H9 (cell line): ENCODE data around the gene SENP7. TPM values are rescaled to one million over a fixed set of nuclear protein-coding genes. Genes with fewer than 3 reads are reported as not detected.
"Not testable (repeated sequence)": the region's sequence is repeated elsewhere in the genome, so short reads cannot be mapped to it uniquely, and the experiment has no call there.

Source experiments
- DNase-seq: peaks from one replicate; pipeline ENCODE4 v3.0.0-alpha.2; 2017
- H2AFZ ChIP-seq: one replicate; pipeline ENCODE4 v1.6.1; 2013; ENCODE audit warnings: mild to moderate bottlenecking, low read length, control low read depth, moderate library complexity
- H2AK5ac ChIP-seq: 2 replicates; pipeline ENCODE4 v1.6.1; 2013; ENCODE audit warnings: low read length, control low read depth, mixed read lengths; ENCODE audit not compliant: insufficient read length
- H2BK120ac ChIP-seq: one replicate; pipeline ENCODE4 v1.6.1; 2013; ENCODE audit warnings: low read depth, mild to moderate bottlenecking, low read length, control low read depth, inconsistent platforms; ENCODE audit not compliant: poor library complexity, severe bottlenecking
- H2BK12ac ChIP-seq: 2 replicates; pipeline ENCODE4 v1.6.1; 2013; ENCODE audit warnings: low read length, control low read depth, mixed read lengths, low read depth; ENCODE audit not compliant: insufficient read length
- H2BK15ac ChIP-seq: 2 replicates; pipeline ENCODE4 v1.6.1; 2013; ENCODE audit warnings: low read depth, low read length, control low read depth
- H2BK20ac ChIP-seq: one replicate; pipeline ENCODE4 v1.6.1; 2013; ENCODE audit warnings: low read depth, mild to moderate bottlenecking, low read length, control low read depth, inconsistent platforms; ENCODE audit not compliant: poor library complexity, severe bottlenecking
- H2BK5ac ChIP-seq: 2 replicates; pipeline ENCODE4 v1.6.1; 2013; ENCODE audit warnings: low read length, control low read depth, mixed read lengths; ENCODE audit not compliant: insufficient read length
- H3K14ac ChIP-seq: 2 replicates; pipeline ENCODE4 v1.6.1; 2013; ENCODE audit warnings: low read length, control low read depth; ENCODE audit not compliant: insufficient read depth
- H3K18ac ChIP-seq: 2 replicates; pipeline ENCODE4 v1.6.1; 2013; ENCODE audit warnings: low read depth, mild to moderate bottlenecking, mixed read lengths, low read length, control low read depth; ENCODE audit not compliant: insufficient read length
- H3K23ac ChIP-seq: 2 replicates; pipeline ENCODE4 v1.6.1; 2013; ENCODE audit warnings: low read length, control low read depth, mixed read lengths, low read depth; ENCODE audit not compliant: insufficient read length
- H3K23me2 ChIP-seq: 2 replicates; pipeline ENCODE4 v1.6.1; 2013; ENCODE audit warnings: low read depth, mild to moderate bottlenecking, mixed read lengths, low read length, control low read depth; ENCODE audit not compliant: insufficient read length, poor library complexity, severe bottlenecking
- H3K27ac ChIP-seq: 2 replicates; pipeline ENCODE4 v1.5.1; 2013; ENCODE audit warnings: low read length, control low read depth, mixed read lengths, low read depth; ENCODE audit not compliant: insufficient read length
- H3K27me3 ChIP-seq: 2 replicates; pipeline ENCODE4 v1.6.1; 2013; ENCODE audit warnings: low read length, control low read depth, inconsistent platforms; ENCODE audit not compliant: insufficient read depth
- H3K4ac ChIP-seq: 2 replicates; pipeline ENCODE4 v1.6.1; 2013; ENCODE audit warnings: low read depth, mild to moderate bottlenecking, control low read depth, inconsistent platforms, low read length, moderate library complexity
- H3K4me1 ChIP-seq: 2 replicates; pipeline ENCODE4 v1.6.1; 2013; ENCODE audit warnings: low read length, control low read depth, inconsistent platforms; ENCODE audit not compliant: insufficient read depth
- H3K4me2 ChIP-seq: 2 replicates; pipeline ENCODE4 v1.6.1; 2013; ENCODE audit warnings: low read length, control low read depth, mixed read lengths; ENCODE audit not compliant: insufficient read length, insufficient read depth
- H3K56ac ChIP-seq: 2 replicates; pipeline ENCODE4 v1.6.1; 2013; ENCODE audit warnings: low read depth, mild to moderate bottlenecking, mixed read lengths, low read length, control low read depth; ENCODE audit not compliant: insufficient read length
- H3K79me1 ChIP-seq: 2 replicates; pipeline ENCODE4 v1.6.1; 2013; ENCODE audit warnings: low read depth, mild to moderate bottlenecking, moderate library complexity, low read length, control low read depth, inconsistent platforms; ENCODE audit not compliant: insufficient read depth, poor library complexity, severe bottlenecking
- H3K79me2 ChIP-seq: 2 replicates; pipeline ENCODE4 v1.6.1; 2013; ENCODE audit warnings: low read length, control low read depth, inconsistent platforms; ENCODE audit not compliant: insufficient read depth
- H3K9ac ChIP-seq: 2 replicates; pipeline ENCODE4 v1.6.1; 2013; ENCODE audit warnings: low read length, control low read depth, mixed read lengths; ENCODE audit not compliant: insufficient read length; ENCODE audit errors: extremely low read depth
- H3K9me3 ChIP-seq: one replicate; pipeline ENCODE4 v1.6.1; 2013; ENCODE audit warnings: low read depth, low read length, inconsistent platforms; ENCODE audit not compliant: control insufficient read depth
- H3T11ph ChIP-seq: one replicate; pipeline ENCODE4 v1.6.1; 2013; ENCODE audit warnings: mild to moderate bottlenecking, low read length, control low read depth, inconsistent platforms
- H4K20me1 ChIP-seq: one replicate; pipeline ENCODE4 v1.6.1; 2013; ENCODE audit not compliant: control insufficient read depth, insufficient read length, insufficient read depth
- H4K5ac ChIP-seq: 2 replicates; pipeline ENCODE4 v1.6.1; 2013; ENCODE audit warnings: low read depth, mild to moderate bottlenecking, mixed read lengths, low read length, control low read depth; ENCODE audit not compliant: insufficient read length
- H4K8ac ChIP-seq: replicated peaks from 2 replicates; pipeline ENCODE4 v1.6.1; 2013; ENCODE audit warnings: low read length, control low read depth, mixed read lengths, low read depth; ENCODE audit not compliant: insufficient read length
- H4K91ac ChIP-seq: 2 replicates; pipeline ENCODE4 v1.6.1; 2013; ENCODE audit warnings: low read depth, mild to moderate bottlenecking, moderate library complexity, mixed read lengths, low read length, control low read depth; ENCODE audit not compliant: insufficient read length
- H3K27ac Mint-ChIP-seq, 3 experiments: 2 replicates in 2 of 3; 3 replicates in 1 of 3; pipeline ENCODE4 v1.8.0; 2020 to 2021; ENCODE audit warnings: mixed read lengths in 3 of 3, mild to moderate bottlenecking in 1 of 3, moderate library complexity in 1 of 3
- H3K27me3 Mint-ChIP-seq: 2 replicates; pipeline ENCODE4 v1.8.0; 2021; ENCODE audit warnings: low read depth, mild to moderate bottlenecking, moderate library complexity, mixed read lengths
- H3K36me3 Mint-ChIP-seq, 3 experiments: 2 replicates in 2 of 3; 3 replicates in 1 of 3; pipeline ENCODE4 v1.8.0; 2020 to 2021; ENCODE audit warnings: low read depth in 3 of 3, mixed read lengths in 3 of 3; ENCODE audit not compliant: insufficient read depth in 1 of 3
- H3K4me1 Mint-ChIP-seq, 2 experiments: 2 replicates each; pipeline ENCODE4 v1.8.0; 2020; ENCODE audit warnings: mixed read lengths in 2 of 2
- H3K4me3 Mint-ChIP-seq, 2 experiments: 2 replicates in 1 of 2; 3 replicates in 1 of 2; pipeline ENCODE4 v1.8.0; 2020 to 2021; ENCODE audit warnings: mild to moderate bottlenecking in 2 of 2, mixed read lengths in 2 of 2, moderate library complexity in 1 of 2
- H3K9me3 Mint-ChIP-seq, 2 experiments: 2 replicates in 1 of 2; 3 replicates in 1 of 2; pipeline ENCODE4 v1.8.0; 2020; ENCODE audit warnings: mild to moderate bottlenecking in 2 of 2, mixed read lengths in 2 of 2, moderate library complexity in 1 of 2
- WGBS: extraction: QIAGEN DNeasy Blood & Tissue Kit; methylation state at CpG from one replicate; pipeline ENCODE4 v1.1.7; 2013; ENCODE audit warnings: missing lambda C conversion rate, low lambda C conversion rate, mixed read lengths; ENCODE audit not compliant: insufficient read length; ENCODE audit errors: extremely low coverage; 5-methylcytosine and 5-hydroxymethylcytosine counted together
- total RNA-seq: library from RNA; stranded (reverse); gene quantifications from 2 replicates; pipeline ENCODE4 v1.2.1, GENCODE V29; 2021

Gene SENP7
- total RNA-seq, 1 experiment from 2014 or later = 8.4 TPM

DNA sequence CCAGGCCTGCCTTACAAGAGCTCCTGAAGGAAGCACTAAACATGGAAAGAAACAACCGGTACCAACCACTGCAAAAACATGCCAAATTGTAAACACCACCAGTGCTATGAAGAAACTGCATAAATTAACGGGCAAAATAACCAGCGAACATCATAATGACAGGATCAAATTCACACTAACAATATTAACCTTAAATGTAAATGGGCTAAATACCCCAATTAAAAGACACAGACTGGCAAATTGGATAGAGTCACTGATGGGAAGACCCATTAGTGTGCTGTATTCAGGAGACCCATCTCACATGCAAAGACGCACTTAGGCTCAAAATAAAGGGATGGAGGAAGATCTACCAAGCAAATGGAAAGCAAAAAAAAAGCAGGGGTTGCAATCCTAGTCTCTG lies 44.3 kb downstream of the SENP7 start:
- not testable (repeated sequence) for H4K20me1 ChIP-seq, H3K18ac ChIP-seq, H3K14ac ChIP-seq, H2BK15ac ChIP-seq, H3K4me3 Mint-ChIP-seq, DNase-seq, H2BK12ac ChIP-seq, H3K23me2 ChIP-seq, H4K5ac ChIP-seq, H3K9me3 ChIP-seq, H3K23ac ChIP-seq, H2BK5ac ChIP-seq, H3K79me1 ChIP-seq, H4K8ac ChIP-seq, H4K91ac ChIP-seq, H3K27me3 ChIP-seq, H3K4me2 ChIP-seq, H3K27ac Mint-ChIP-seq, H3K79me2 ChIP-seq, H2BK120ac ChIP-seq, H3K4ac ChIP-seq, H2BK20ac ChIP-seq, H3K9ac ChIP-seq, H2AK5ac ChIP-seq, H3T11ph ChIP-seq, H3K4me1 ChIP-seq, H3K27me3 Mint-ChIP-seq, H3K27ac ChIP-seq, H2AFZ ChIP-seq, H3K56ac ChIP-seq
- no CpG with 5 or more reads among the region's 4 CpGs for WGBS
- peaks cover 7 to 20% (median 12%) of the 10 kb centered on the region in 3 experiments for H3K36me3 Mint-ChIP-seq
- peaks cover 15 to 17% of the 10 kb centered on the region in 2 experiments for H3K4me1 Mint-ChIP-seq
- peaks cover 17% of the 10 kb centered on the region in 2 experiments for H3K9me3 Mint-ChIP-seq

DNA sequence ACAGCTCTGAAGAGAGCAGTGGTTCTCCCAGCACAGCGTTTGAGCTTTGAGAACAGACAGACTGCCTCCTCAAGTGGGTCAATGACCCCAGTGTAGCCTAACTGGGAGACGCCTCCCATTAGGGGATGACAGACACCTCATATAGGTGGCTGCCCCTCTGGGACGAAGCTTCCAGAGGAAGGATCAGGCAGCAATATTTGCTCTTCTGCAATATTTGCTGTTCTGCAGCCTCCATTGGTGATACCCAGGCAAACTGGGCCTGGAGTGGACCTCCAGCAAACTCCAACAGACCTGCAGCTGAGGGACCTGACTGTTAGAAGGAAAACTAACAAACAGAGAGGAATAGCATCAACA lies 45.7 kb downstream of the SENP7 start:
- H4K5ac ChIP-seq, H4K8ac ChIP-seq, H3T11ph ChIP-seq, H2BK15ac ChIP-seq, H3K23me2 ChIP-seq, H2BK120ac ChIP-seq, H3K27me3 Mint-ChIP-seq, H3K4me1 ChIP-seq, H3K4ac ChIP-seq, H2AFZ ChIP-seq, H2AK5ac ChIP-seq, H3K27me3 ChIP-seq, H2BK5ac ChIP-seq, H2BK12ac ChIP-seq, H4K91ac ChIP-seq, H3K56ac ChIP-seq, DNase-seq, H3K18ac ChIP-seq, H3K9ac ChIP-seq, H4K20me1 ChIP-seq, H3K9me3 ChIP-seq, H3K27ac ChIP-seq, H3K23ac ChIP-seq, H2BK20ac ChIP-seq, H3K79me1 ChIP-seq, H3K79me2 ChIP-seq: not testable (repeated sequence)
- Mint-ChIP-seq H3K4me1 (peaks cover 15 to 17% of the 10 kb centered on the region in 2 experiments), H3K9me3 (peaks cover 17% of the 10 kb centered on the region in 2 experiments), H3K36me3 (peaks cover 7 to 20% (median 12%) of the 10 kb centered on the region in 3 experiments), H3K4me3 (peak overlapping the region; percentile 72 to 73; a peak in 4 of 5 replicates), H3K27ac (peak overlapping the region; percentile 78 to 96 (median 95); a peak in 6 of 7 replicates)
- WGBS = no CpG with 5 or more reads among the region's 3 CpGs
- peak overlapping the region; percentile 56 for H3K4me2 ChIP-seq
- H3K14ac ChIP-seq = peak overlapping the region; percentile 48; the same call in 1 of the 2 replicates
